GM21526 (cell line): Measurements from ENCODE around the gene CABP7.

Experiments
- ATAC-seq: cut with Tn5 transposase; IDR thresholded peaks from one replicate; pipeline ENCODE4 v1.9.1; 2021; ENCODE audit warnings: moderate library complexity; ENCODE audit not compliant: unreplicated experiment, low FRiP score

CABP7 gene

GRCh38 chr22:29768052-29768693, 48.4 kb downstream of the CABP7 start:
- no peak for ATAC-seq

GRCh38 chr22:29769723-29770321, 50.0 kb downstream of the CABP7 start:
- no peak for ATAC-seq

DNA sequence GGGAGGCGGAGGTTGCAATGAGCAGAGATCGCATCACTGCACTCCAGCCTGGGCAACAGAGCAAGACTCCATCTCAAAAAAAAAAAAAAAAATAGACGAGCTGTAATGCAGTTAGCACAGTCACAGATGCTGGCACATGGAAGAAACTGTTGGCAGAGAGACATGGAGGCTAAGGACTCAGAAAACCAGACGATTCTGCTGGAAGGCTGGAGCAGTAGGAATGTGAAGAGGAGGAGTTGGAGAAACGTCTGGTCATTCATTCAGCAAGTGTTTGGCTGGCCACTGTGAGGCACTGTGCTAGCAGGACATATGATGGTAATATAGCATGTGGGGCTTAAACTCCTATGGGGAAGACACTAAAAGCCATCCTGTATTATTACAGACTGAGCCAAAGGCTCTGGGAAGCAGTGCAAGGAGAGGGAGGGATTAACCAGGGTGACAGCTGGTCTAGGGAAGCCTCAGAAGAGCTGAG, 52.4 kb downstream of the CABP7 start:
- no peak for ATAC-seq

DNA sequence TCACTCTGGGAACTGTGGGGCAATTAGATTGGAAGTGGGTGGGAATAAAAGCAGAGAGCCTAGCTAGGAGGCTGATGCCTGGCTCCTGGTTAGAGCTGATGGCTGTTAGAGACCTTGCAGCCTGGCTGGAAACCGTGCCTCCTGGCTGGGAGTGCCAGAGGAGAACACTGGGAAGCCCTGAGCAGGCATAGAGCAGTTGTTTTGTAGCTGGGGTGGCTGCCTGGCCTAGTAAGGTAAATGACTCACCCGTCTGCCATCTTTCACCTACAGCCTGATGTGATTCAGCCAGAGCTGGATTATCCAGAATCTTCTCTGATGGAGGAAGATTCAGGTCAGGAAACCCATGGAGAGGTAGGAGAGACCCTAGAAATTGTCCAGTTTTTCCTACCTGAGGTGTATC, 53.4 kb downstream of the CABP7 start:
- no peak for ATAC-seq

DNA sequence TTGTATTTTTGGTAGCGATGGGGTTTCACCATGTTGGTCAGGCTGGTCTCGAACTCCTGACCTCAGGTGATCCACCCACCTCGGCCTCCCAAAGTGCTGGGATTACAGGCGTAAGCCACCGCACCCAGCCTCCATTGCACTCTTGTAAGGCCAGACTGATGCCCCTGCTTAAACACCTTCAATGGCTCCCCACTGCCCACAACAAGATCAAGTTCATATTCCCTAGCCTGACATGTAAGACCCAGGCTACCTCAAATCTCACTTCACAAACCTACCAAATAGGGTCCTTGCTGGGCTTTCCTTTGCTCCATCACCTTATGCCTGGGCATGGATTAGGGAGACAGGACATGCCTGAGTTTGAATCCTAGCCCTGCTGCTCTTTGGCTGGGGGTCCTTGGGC, 60.4 kb downstream of the CABP7 start:
- no peak for ATAC-seq

- no peak for ATAC-seq
Measured at GRCh38 chr22:29780748-29781676, 61.2 kb downstream of the CABP7 start.
